DMS79 treated with DMSO at 0.1 percent for 48 hours (cell line): ENCODE measurements around the gene ZIC4.

Experiments used
- DNase-seq: peaks from one replicate; lab custom pipeline; 2025; lab: John Stamatoyannopoulos, UW

Gene ZIC4

DNA sequence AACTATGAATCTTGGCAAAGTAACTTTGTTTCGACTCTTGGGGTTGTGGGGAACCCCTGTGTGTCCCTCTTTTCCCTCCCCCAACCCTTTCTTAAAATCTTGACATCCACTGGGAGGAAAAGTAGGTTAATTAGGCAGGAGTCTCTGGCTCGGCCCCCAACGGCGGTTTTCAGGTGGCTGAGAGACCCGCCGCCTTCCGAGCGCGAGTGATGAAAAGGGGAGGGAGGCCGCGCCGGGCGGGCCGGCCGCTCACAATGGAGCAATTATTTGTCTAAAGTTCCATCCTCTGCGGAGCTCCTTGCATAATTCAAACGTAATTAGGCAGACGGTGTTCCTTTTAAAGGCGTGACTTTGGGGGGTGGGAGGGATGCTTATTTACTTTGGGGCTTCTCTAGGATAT lies 51.7 kb downstream of the ZIC4 start:
- DNase-seq = no peak

DNA sequence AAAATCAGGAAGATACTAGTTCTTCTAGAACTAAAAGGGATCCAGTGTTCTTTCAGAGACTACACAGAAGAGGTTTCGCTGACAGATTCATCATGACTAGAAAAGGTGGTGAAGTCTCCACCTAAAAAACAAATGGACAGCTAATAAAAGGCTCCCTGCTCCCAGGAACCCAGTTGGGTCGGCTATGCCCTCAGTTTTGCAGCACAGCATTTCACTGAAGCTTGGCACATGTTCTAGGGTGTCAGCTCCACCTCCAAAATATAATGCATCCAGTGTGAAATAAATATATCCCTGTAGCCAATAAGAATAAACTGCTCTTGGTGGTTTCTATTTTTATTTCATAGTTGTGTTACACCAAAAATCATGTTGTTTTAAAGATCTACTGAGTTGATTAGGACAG lies 55.0 kb downstream of the ZIC4 start:
- DNase-seq = no peak

DNA sequence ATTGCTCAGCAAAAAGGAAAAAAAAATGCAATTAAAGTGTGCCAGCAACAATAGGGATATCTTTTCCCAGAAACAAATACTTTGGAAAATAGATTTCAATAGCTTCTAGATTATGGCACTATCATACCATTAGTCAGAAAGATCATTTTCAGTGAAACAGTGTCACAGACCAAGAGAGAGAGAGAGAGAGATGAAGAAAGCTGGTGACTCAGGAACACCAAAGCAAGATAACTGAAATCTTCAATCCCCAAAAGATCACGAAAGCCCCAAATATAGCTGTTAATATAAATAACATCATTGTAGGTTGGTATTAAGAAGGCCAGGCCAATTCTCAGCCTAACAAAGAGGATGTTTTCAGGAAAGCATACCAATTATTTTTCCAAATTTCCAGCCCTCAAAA lies 57.4 kb downstream of the ZIC4 start:
- no peak for DNase-seq

DNA sequence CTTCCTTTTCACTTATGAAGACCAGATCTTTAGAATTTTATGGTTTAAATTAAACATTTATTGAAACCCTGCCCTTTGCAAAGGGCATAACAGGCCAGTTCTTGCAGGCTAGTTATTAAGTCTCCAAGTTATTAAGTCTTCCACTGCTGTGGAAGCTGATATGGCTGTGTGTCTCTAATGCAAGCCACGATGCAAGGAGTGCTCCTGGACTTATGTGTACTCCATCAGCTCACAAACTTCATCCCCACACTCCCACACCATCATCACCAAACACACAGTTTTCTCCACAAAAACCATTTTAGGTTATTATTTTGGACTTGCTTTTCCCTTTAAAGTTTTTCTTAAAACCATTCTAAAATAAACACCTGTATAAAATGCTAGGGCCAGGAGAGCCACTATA lies 62.4 kb downstream of the ZIC4 start:
- DNase-seq = no peak

DNA sequence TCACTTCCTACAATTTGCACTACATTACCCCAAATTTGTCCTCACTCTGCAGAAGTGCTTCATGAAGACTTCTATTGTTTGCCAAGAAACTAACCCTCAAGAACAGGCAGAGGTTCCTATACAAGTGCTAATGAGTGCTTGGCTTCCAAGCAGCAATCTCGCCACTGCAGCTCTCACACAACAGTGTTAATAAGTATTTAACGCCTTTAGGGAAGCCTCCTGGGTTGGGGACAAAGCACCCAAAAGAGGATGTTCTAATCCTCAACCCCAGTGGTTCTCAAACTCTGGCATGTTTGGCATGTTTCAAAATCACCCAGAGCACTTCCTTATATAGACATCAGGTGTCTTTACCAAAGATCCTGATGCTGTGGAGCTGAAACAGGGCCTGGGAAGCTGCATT lies 64.6 kb downstream of the ZIC4 start:
- no peak for DNase-seq

DNA sequence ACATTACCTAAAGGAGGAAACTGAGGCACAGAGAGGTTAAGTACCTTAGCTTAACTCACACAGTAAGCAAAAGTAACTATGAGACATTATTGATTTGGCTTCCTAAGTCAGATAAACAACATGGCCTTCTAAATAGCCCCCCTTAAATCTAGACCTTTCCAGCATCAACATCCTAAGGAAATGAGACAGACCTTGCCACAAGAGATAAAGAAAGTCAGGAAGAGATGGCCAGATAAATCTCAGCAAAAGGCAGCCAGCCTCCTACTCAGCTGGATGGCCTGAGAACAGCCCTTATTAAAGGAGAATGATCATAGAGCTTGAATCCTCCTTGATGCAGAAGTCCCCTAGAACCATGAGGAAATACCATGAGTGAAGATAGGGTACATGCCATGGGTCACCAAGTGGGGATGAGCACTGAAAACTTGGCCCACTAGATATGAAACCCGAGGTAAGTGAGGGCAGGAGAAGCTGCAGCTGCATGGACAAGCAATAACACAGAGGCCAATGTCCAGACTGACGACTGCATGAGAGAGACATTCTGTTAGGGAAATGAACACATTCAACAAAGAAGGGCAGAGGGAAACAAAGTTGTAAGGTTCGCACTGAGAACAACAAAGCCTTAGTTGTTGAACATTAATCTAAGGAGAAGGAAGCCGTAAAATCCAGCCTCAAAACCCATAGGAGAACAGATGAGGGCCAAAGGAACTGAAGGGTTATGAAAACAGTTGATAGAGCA lies 69.6 kb downstream of the ZIC4 start:
- DNase-seq = no peak
